M059J (cell line): ENCODE measurements around the gene B3GAT1. TPM values are rescaled to one million over a fixed set of nuclear protein-coding genes. Genes with fewer than 3 reads are reported as not detected.

Experiments
- DNase-seq: peaks from one replicate; pipeline ENCODE4 v3.0.0-alpha.2; 2012; ENCODE audit warnings: low read depth
- total RNA-seq: library from RNA; depleted of rRNA; stranded (reverse); fragments of >200 nt; shearing (Covaris generic); gene quantifications from 2 replicates; pipeline ENCODE4 v1.2.3, GENCODE V29; 2014

B3GAT1 gene
- total RNA-seq, 1 experiment from 2014 or later: not detected

GRCh38 chr11:134372536-134372935, 39.5 kb downstream of the B3GAT1 start:
- no peak for DNase-seq

- no peak for DNase-seq
These were observed 40.4 kb downstream of the B3GAT1 start for GRCh38 chr11:134371436-134372185.

- DNase-seq: no peak
These were observed 41.3 kb downstream of the B3GAT1 start for GRCh38 chr11:134370526-134371435.

- no peak for DNase-seq
These were observed 42.2 kb downstream of the B3GAT1 start for GRCh38 chr11:134369656-134370525.

- no peak for DNase-seq
These were observed 44.3 kb downstream of the B3GAT1 start for GRCh38 chr11:134367781-134368180.

- no peak for DNase-seq
These were observed 45.8 kb downstream of the B3GAT1 start for GRCh38 chr11:134366254-134366653.

- DNase-seq: no peak
These were observed 46.8 kb downstream of the B3GAT1 start for GRCh38 chr11:134365011-134365925.

GRCh38 chr11:134364261-134364660, 47.8 kb downstream of the B3GAT1 start:
- no peak for DNase-seq

GRCh38 chr11:134363592-134363991, 48.5 kb downstream of the B3GAT1 start:
- no peak for DNase-seq

- no peak for DNase-seq
These were observed 48.9 kb downstream of the B3GAT1 start for GRCh38 chr11:134363161-134363560.

GRCh38 chr11:134362192-134362901, 49.7 kb downstream of the B3GAT1 start:
- no peak for DNase-seq

- no peak for DNase-seq
These were observed 50.4 kb downstream of the B3GAT1 start for GRCh38 chr11:134361661-134362060.

GRCh38 chr11:134360050-134360835, 51.8 kb downstream of the B3GAT1 start:
- DNase-seq: peak; percentile 66

- DNase-seq: no peak
These were observed 52.4 kb downstream of the B3GAT1 start for GRCh38 chr11:134359646-134360045.

- no peak for DNase-seq
These were observed 53.1 kb downstream of the B3GAT1 start for GRCh38 chr11:134358856-134359490.

GRCh38 chr11:134358165-134358855, 53.7 kb downstream of the B3GAT1 start:
- no peak for DNase-seq

GRCh38 chr11:134357545-134357839, 54.5 kb downstream of the B3GAT1 start:
- no peak for DNase-seq
